DND-41 (cell line): Measurements from ENCODE around the gene ANKRD55.

Source experiments
- ATAC-seq: fragments of 200-7000 bp; cut with Tn5 transposase; 3 replicates; pipeline ENCODE4 v1.9.1; 2021; ENCODE audit warnings: low read depth; ENCODE audit not compliant: insufficient read depth
- DNase-seq: peaks from one replicate; pipeline ENCODE4 v3.0.0-alpha.2; 2020
- H2AFZ ChIP-seq: 2 replicates; pipeline ENCODE4 v1.6.0; 2012; ENCODE audit warnings: low read depth, low read length
- H3K27ac ChIP-seq: 2 replicates; pipeline ENCODE4 v1.5.1; 2012; ENCODE audit warnings: low read length, inconsistent platforms
- H3K27me3 ChIP-seq: fragments of 200-600 bp; sonication (generic); 2 replicates; pipeline ENCODE4 v1.6.0; 2012; ENCODE audit warnings: low read length, mild to moderate bottlenecking, inconsistent platforms; ENCODE audit not compliant: insufficient read depth, poor library complexity
- H3K36me3 ChIP-seq: 2 replicates; pipeline ENCODE4 v1.5.1; 2012; ENCODE audit warnings: low read length, inconsistent platforms; ENCODE audit not compliant: insufficient read depth
- H3K4me1 ChIP-seq: 2 replicates; pipeline ENCODE4 v1.5.1; 2012; ENCODE audit warnings: mild to moderate bottlenecking, low read length; ENCODE audit not compliant: insufficient read depth
- H3K4me2 ChIP-seq: 2 replicates; pipeline ENCODE4 v1.6.0; 2012; ENCODE audit warnings: mild to moderate bottlenecking, moderate library complexity, low read length, inconsistent platforms; ENCODE audit not compliant: insufficient read depth
- H3K4me3 ChIP-seq, 2 experiments: fragments of 200-600 bp in 1 of 2; shearing (Covaris generic) in 1 of 2; 2 replicates each; pipeline ENCODE4 v1.5.1; 2012 to 2016; ENCODE audit warnings: inconsistent platforms in 2 of 2, low read length in 2 of 2, mild to moderate bottlenecking in 2 of 2, low read depth in 1 of 2, moderate library complexity in 1 of 2
- H3K79me2 ChIP-seq: 2 replicates; pipeline ENCODE4 v1.6.0; 2012; ENCODE audit warnings: low read length, inconsistent platforms; ENCODE audit not compliant: insufficient read depth
- H3K9ac ChIP-seq: 2 replicates; pipeline ENCODE4 v1.6.0; 2012; ENCODE audit warnings: low read depth, mild to moderate bottlenecking, inconsistent platforms, low read length, moderate library complexity
- H3K9me3 ChIP-seq: 2 replicates; pipeline ENCODE4 v1.5.1; 2012; ENCODE audit warnings: low read length, moderate library complexity, mild to moderate bottlenecking, inconsistent platforms; ENCODE audit not compliant: insufficient read depth, severe bottlenecking
- H4K20me1 ChIP-seq: 2 replicates; pipeline ENCODE4 v1.6.0; 2012; ENCODE audit warnings: low read length; ENCODE audit not compliant: insufficient read depth
- CTCF ChIP-seq: IDR thresholded peaks from 2 replicates; pipeline ENCODE4 v1.5.1; 2012; ENCODE audit warnings: borderline replicate concordance, low read length, moderate library complexity, mild to moderate bottlenecking; ENCODE audit not compliant: poor library complexity, severe bottlenecking; ENCODE audit errors: extremely low read depth
- EZH2 ChIP-seq: IDR thresholded peaks from 3 replicates; pipeline ENCODE4 v1.6.1; 2012; ENCODE audit warnings: borderline replicate concordance, low read depth, mild to moderate bottlenecking, moderate library complexity, low read length, inconsistent platforms; ENCODE audit not compliant: severe bottlenecking

ANKRD55 gene

GRCh38 chr5:56116599-56117141 lies 116.5 kb downstream of the ANKRD55 start:
- ATAC-seq (no peak), DNase-seq (no peak)
- Histone ChIP-seq H3K27me3 (no peaks in the 10 kb centered on the region), H3K4me2 (no peak overlapping the region), H3K4me1 (no peaks in the 10 kb centered on the region), H3K36me3 (no peaks in the 10 kb centered on the region), H3K4me3 (no peak overlapping the region), H3K9ac (no peak overlapping the region), H2AFZ (no peak overlapping the region), H3K27ac (no peak overlapping the region), H3K9me3 (no peaks in the 10 kb centered on the region), H4K20me1 (no peaks in the 10 kb centered on the region), H3K79me2 (no peaks in the 10 kb centered on the region)
- no peak for TF ChIP-seq EZH2

- ATAC-seq (no peak), DNase-seq (no peak)
- no peaks in the 10 kb centered on the region for H4K20me1 ChIP-seq
- H3K9ac ChIP-seq, result no peak overlapping the region
- H3K27me3 ChIP-seq, result no peaks in the 10 kb centered on the region
- H3K9me3 ChIP-seq, result no peaks in the 10 kb centered on the region
- no peak for TF ChIP-seq EZH2
- TF ChIP-seq CTCF, result no peak
- no peak overlapping the region for H3K4me3 ChIP-seq
- no peaks in the 10 kb centered on the region for H3K36me3 ChIP-seq
- no peak overlapping the region for H3K27ac ChIP-seq
- H3K4me1 ChIP-seq, result no peaks in the 10 kb centered on the region
- no peaks in the 10 kb centered on the region for H3K79me2 ChIP-seq
- H2AFZ ChIP-seq, result no peak overlapping the region
- no peak overlapping the region for H3K4me2 ChIP-seq
Observed at GRCh38 chr5:56115589-56115988, 117.5 kb downstream of the ANKRD55 start.

- no peaks in the 10 kb centered on the region for H3K79me2 ChIP-seq
- H3K36me3 ChIP-seq, result no peaks in the 10 kb centered on the region
- H4K20me1 ChIP-seq, result no peaks in the 10 kb centered on the region
- no peaks in the 10 kb centered on the region for H3K4me1 ChIP-seq
- no peak for DNase-seq
- H2AFZ ChIP-seq, result no peak overlapping the region
- H3K27ac ChIP-seq, result no peak overlapping the region
- no peak overlapping the region for H3K9ac ChIP-seq
- no peak overlapping the region for H3K4me3 ChIP-seq
- no peak overlapping the region for H3K4me2 ChIP-seq
- ATAC-seq, result no peak
- H3K9me3 ChIP-seq, result no peaks in the 10 kb centered on the region
- no peaks in the 10 kb centered on the region for H3K27me3 ChIP-seq
- TF ChIP-seq EZH2 (no peak), CTCF (no peak)
Observed at GRCh38 chr5:56112526-56113121, 120.5 kb downstream of the ANKRD55 start.

GRCh38 chr5:56111404-56111781 lies 121.7 kb downstream of the ANKRD55 start:
- H3K27ac ChIP-seq, result no peak overlapping the region
- DNase-seq, result no peak

More at GRCh38 chr5:56111404-56111781, 121.7 kb downstream of the ANKRD55 start:
- no peak overlapping the region for H3K4me2 ChIP-seq
- H3K4me3 ChIP-seq, result no peak overlapping the region
- TF ChIP-seq CTCF (no peak), EZH2 (no peak)
- no peak for ATAC-seq
- H3K4me1 ChIP-seq, result no peaks in the 10 kb centered on the region
- no peaks in the 10 kb centered on the region for H3K79me2 ChIP-seq
- no peak overlapping the region for H3K9ac ChIP-seq
- H3K36me3 ChIP-seq, result no peaks in the 10 kb centered on the region
- no peaks in the 10 kb centered on the region for H3K27me3 ChIP-seq
- no peaks in the 10 kb centered on the region for H3K9me3 ChIP-seq
- no peaks in the 10 kb centered on the region for H4K20me1 ChIP-seq
- H2AFZ ChIP-seq, result no peak overlapping the region
